Measurements from ENCODE around the gene EXOC2.
"Not testable (repeated sequence)": the region's sequence is repeated elsewhere in the genome, so short reads cannot be mapped to it uniquely, and the experiment has no call there.

The EXOC2 gene

GRCh38 chr6:604579-604978, 88.4 kb downstream of the EXOC2 start:
- no peak for DNase-seq
- intact Hi-C loops (cut with DNase I) = no loop called here

- intact Hi-C loops (cut with DNase I) = no loop called here
- DNase-seq = no peak
Measured at GRCh38 chr6:603265-603664, 89.7 kb downstream of the EXOC2 start.

GRCh38 chr6:599576-600448, 93.1 kb downstream of the EXOC2 start:
- DNase-seq = no peak
- intact Hi-C loops (cut with DNase I) = loop anchor here (10.0 kb wide), 1 partner anchor 785 kb away; the partner anchor contains the start of gene FOXF2

GRCh38 chr6:593907-594212, 99.1 kb downstream of the EXOC2 start:
- intact Hi-C loops (cut with DNase I) = loop anchor here (10.0 kb wide), 1 partner anchor 791 kb away; the partner anchor contains the start of gene FOXF2

GRCh38 chr6:593139-593906, 99.6 kb downstream of the EXOC2 start:
- intact Hi-C loops (cut with DNase I) = loop anchor here (10.0 kb wide), 1 partner anchor 791 kb away; the partner anchor contains the start of gene FOXF2
- DNase-seq = peak in 34 of 42 donors; percentile 16 to 86 (median 60)

More at GRCh38 chr6:593907-594212, 99.1 kb downstream of the EXOC2 start:
- no peak for DNase-seq

- intact Hi-C loops (cut with DNase I) = no loop called here
- no peak for DNase-seq
Measured at GRCh38 chr6:589090-589489, 103.8 kb downstream of the EXOC2 start.

- intact Hi-C loops (cut with DNase I) = no loop called here
- DNase-seq = no peak
Measured at GRCh38 chr6:586553-586952, 106.4 kb downstream of the EXOC2 start.

GRCh38 chr6:583635-584034, 109.3 kb downstream of the EXOC2 start:
- peak in 8 of 42 donors; percentile 9 to 47 (median 14) for DNase-seq
- intact Hi-C loops (cut with DNase I) = no loop called here

GRCh38 chr6:583116-583515, 109.8 kb downstream of the EXOC2 start:
- intact Hi-C loops (cut with DNase I) = no loop called here
- DNase-seq = no peak

GRCh38 chr6:582370-582769, 110.6 kb downstream of the EXOC2 start:
- DNase-seq = no peak
- intact Hi-C loops (cut with DNase I) = no loop called here

- DNase-seq = no peak
- intact Hi-C loops (cut with DNase I) = no loop called here
Measured at GRCh38 chr6:579339-579738, 113.6 kb downstream of the EXOC2 start.

GRCh38 chr6:572596-573265, 120.2 kb downstream of the EXOC2 start:
- intact Hi-C loops (cut with DNase I) = no loop called here
- DNase-seq = no peak

- no peak for DNase-seq
- intact Hi-C loops (cut with DNase I) = no loop called here
Measured at GRCh38 chr6:571892-572291, 121.0 kb downstream of the EXOC2 start.

- no peak for DNase-seq
- intact Hi-C loops (cut with DNase I) = no loop called here
Measured at GRCh38 chr6:570825-571224, 122.1 kb downstream of the EXOC2 start.

GRCh38 chr6:568954-569523, 123.9 kb downstream of the EXOC2 start:
- intact Hi-C loops (cut with DNase I) = no loop called here
- DNase-seq = no peak

GRCh38 chr6:568085-568484, 124.9 kb downstream of the EXOC2 start:
- DNase-seq = no peak

GRCh38 chr6:563863-564262, 129.1 kb downstream of the EXOC2 start:
- DNase-seq = no peak
- intact Hi-C loops (cut with DNase I) = no loop called here

More at GRCh38 chr6:568085-568484, 124.9 kb downstream of the EXOC2 start:
- intact Hi-C loops (cut with DNase I) = no loop called here

- intact Hi-C loops (cut with DNase I) = no loop called here
- no peak for DNase-seq
Measured at GRCh38 chr6:562052-562676, 130.8 kb downstream of the EXOC2 start.

GRCh38 chr6:561335-561734, 131.6 kb downstream of the EXOC2 start:
- intact Hi-C loops (cut with DNase I); DNase-seq: not testable (repeated sequence)
